Naive thymus-derived CD4-positive, alpha-beta T cell (primary cell): ENCODE results near the gene EEIG1. TPM values are rescaled to one million over a fixed set of nuclear protein-coding genes. Genes with fewer than 3 reads are reported as not detected.

ENCODE experiments used
- ATAC-seq: fragments of 150-1000 bp; cut with Tn5 transposase; 2 replicates; pipeline ENCODE4 v1.10.0; 2021; ENCODE audit warnings: mild to moderate bottlenecking, moderate library complexity
- CTCF ChIA-PET: fragments of 350-600 bp; sonication (Branson Sonifier 250); formaldehyde crosslinking; loops from one replicate; lab custom pipeline; 2021; ENCODE audit warnings: antibody characterized with exemption; lab: Charles Lee
- POLR2A ChIA-PET: fragments of 350-600 bp; sonication (Branson Sonifier 250); formaldehyde crosslinking; loops from one replicate; lab custom pipeline; 2021; ENCODE audit warnings: antibody characterized with exemption, inconsistent platforms; lab: Charles Lee
- DNase-seq, 9 donors: peaks; one replicate each; pipeline versions ENCODE4 v3.0.0 to v3.0.0-alpha.2; 2020 to 2022; ENCODE audit warnings: mixed read lengths in 1 of 9
- H3K27ac ChIP-seq: one replicate; pipeline ENCODE4 v1.7.0; 2013; ENCODE audit warnings: mild to moderate bottlenecking, low read depth, low read length, moderate library complexity
- H3K27me3 ChIP-seq, 2 donors: one replicate each; pipeline ENCODE4 v1.7.0; 2013; ENCODE audit warnings: low read length in 2 of 2, mild to moderate bottlenecking in 2 of 2, moderate library complexity in 2 of 2; ENCODE audit not compliant: control insufficient read depth in 2 of 2, insufficient read depth in 2 of 2
- H3K36me3 ChIP-seq, 3 experiments: 1 replicate in 2 of 3; 2 replicates in 1 of 3; pipeline ENCODE4 v1.7.0; 2013; ENCODE audit warnings: low read length in 3 of 3, mild to moderate bottlenecking in 3 of 3, moderate library complexity in 1 of 3; ENCODE audit not compliant: insufficient read depth in 3 of 3, control insufficient read depth in 2 of 3
- H3K4me1 ChIP-seq, 2 donors: one replicate each; pipeline ENCODE4 v1.7.0; 2013; ENCODE audit warnings: low read length in 2 of 2, mild to moderate bottlenecking in 2 of 2, moderate library complexity in 1 of 2; ENCODE audit not compliant: control insufficient read depth in 2 of 2, insufficient read depth in 2 of 2
- H3K4me3 ChIP-seq: 2 replicates; pipeline ENCODE4 v1.7.0; 2013; ENCODE audit warnings: mild to moderate bottlenecking, low read length
- H3K9me3 ChIP-seq, 3 experiments: 1 replicate in 2 of 3; 2 replicates in 1 of 3; pipeline ENCODE4 v1.7.0; 2013; ENCODE audit warnings: low read length in 3 of 3; ENCODE audit not compliant: control insufficient read depth in 2 of 3
- H3K27ac Mint-ChIP-seq, 9 donors: one replicate each; pipeline ENCODE4 v1.8.0; 2020 to 2022; ENCODE audit warnings: mixed read lengths in 9 of 9, mild to moderate bottlenecking in 8 of 9, moderate library complexity in 5 of 9, inconsistent platforms in 2 of 9
- H3K27me3 Mint-ChIP-seq, 5 donors: one replicate each; pipeline ENCODE4 v1.8.0; 2021 to 2022; ENCODE audit warnings: mixed read lengths in 5 of 5, mild to moderate bottlenecking in 1 of 5
- H3K36me3 Mint-ChIP-seq, 5 donors: one replicate each; pipeline ENCODE4 v1.8.0; 2020 to 2022; ENCODE audit warnings: mixed read lengths in 5 of 5, mild to moderate bottlenecking in 3 of 5, inconsistent platforms in 1 of 5
- H3K4me1 Mint-ChIP-seq, 7 donors: one replicate each; pipeline ENCODE4 v1.8.0; 2020 to 2022; ENCODE audit warnings: mixed read lengths in 7 of 7, mild to moderate bottlenecking in 3 of 7, inconsistent platforms in 1 of 7
- H3K4me3 Mint-ChIP-seq, 10 donors: one replicate each; pipeline ENCODE4 v1.8.0; 2020 to 2022; ENCODE audit warnings: mild to moderate bottlenecking in 10 of 10, mixed read lengths in 10 of 10, moderate library complexity in 6 of 10, inconsistent platforms in 2 of 10
- H3K9me3 Mint-ChIP-seq, 11 donors: one replicate each; pipeline ENCODE4 v1.8.0; 2020 to 2022; ENCODE audit warnings: mixed read lengths in 11 of 11, mild to moderate bottlenecking in 4 of 11, inconsistent platforms in 1 of 11, moderate library complexity in 1 of 11
- intact Hi-C, 2 donors: fragments of 100-400 bp; cut with micrococcal nuclease; formaldehyde crosslinking; loops; one replicate each; pipeline ENCODE4 v1.15.1; 2023
- polyA plus RNA-seq, 2 donors: library from polyadenylated mRNA; unstranded; fragments of 300-500 nt; fragmentation: Illumina TruSeq; gene quantifications; one replicate each; pipeline ENCODE4 v1.2.3, GENCODE V29; 2021
- total RNA-seq, 6 experiments: library from RNA in 5 of 6; stranded (reverse) in 5 of 6; gene quantifications; 1 replicate in 5 of 6; 2 replicates in 1 of 6; pipeline ENCODE4 v1.2.3 and lab custom pipeline; 2021 to 2026

EEIG1 gene
- total and polyA plus RNA-seq, 7 experiments from 2014 or later: 124 to 664 (median 297) TPM

GRCh38 chr9:127967151-127967809, 13.5 kb downstream of the EEIG1 start:
- peaks cover 0 to 29% (median 3%) of the 10 kb centered on the region in 3 experiments for H3K36me3 ChIP-seq
- H3K27ac ChIP-seq: peak overlapping the region; percentile 84
- ChIA-PET POLR2A (interaction anchor here (1.0 to 61.3 kb wide), 5 partner anchors 0 to 105 kb away, joined by 3 to 1719 read pairs (median 1511); partner anchors contain the start of genes DPM2, EEIG1 and NAIF1), CTCF (interaction anchor here (1.1 to 2.3 kb wide), 4 partner anchors 12 to 201 kb away, joined by 3 to 9 read pairs (median 5); no protein-coding TSS in a partner anchor)
- Mint-ChIP-seq H3K27ac (peak overlapping the region; percentile 62 to 99 (median 97)), H3K36me3 (peaks cover 0 to 51% (median 25%) of the 10 kb centered on the region in 5 donors), H3K4me1 (peaks cover 77 to 100% (median 93%) of the 10 kb centered on the region in 7 donors), H3K4me3 (peak overlapping the region; percentile 89 to 99 (median 96)), H3K9me3 (no peaks in the 10 kb centered on the region), H3K27me3 (no peaks in the 10 kb centered on the region)
- no peaks in the 10 kb centered on the region for H3K27me3 ChIP-seq
- no peaks in the 10 kb centered on the region for H3K9me3 ChIP-seq
- intact Hi-C loops: loop anchor here (1.0 to 2.0 kb wide), 2 partner anchors 8 to 14 kb away; partner anchors contain the start of gene EEIG1 (in 1 of the 2)
- peak overlapping the region; percentile 47 for H3K4me3 ChIP-seq
- peaks cover 76 to 86% of the 10 kb centered on the region in 2 donors for H3K4me1 ChIP-seq
- ATAC-seq (no peak), DNase-seq (peak in 1 of 9 donors; percentile 29)

GRCh38 chr9:127966416-127967150, 14.2 kb downstream of the EEIG1 start:
- Histone ChIP-seq H3K36me3 (peaks cover 0 to 31% (median 6%) of the 10 kb centered on the region in 3 experiments), H3K27ac (peak overlapping the region; percentile 84), H3K9me3 (no peaks in the 10 kb centered on the region), H3K4me3 (peak overlapping the region; percentile 47), H3K27me3 (no peaks in the 10 kb centered on the region), H3K4me1 (peaks cover 83 to 86% of the 10 kb centered on the region in 2 donors)
- H3K27ac Mint-ChIP-seq: peak overlapping the region in 8 of 9 donors; percentile 90 to 99 (median 97)
- H3K4me3 Mint-ChIP-seq: peak overlapping the region; percentile 89 to 99 (median 96)
- H3K36me3 Mint-ChIP-seq: peaks cover under 1 to 49% (median 28%) of the 10 kb centered on the region in 5 donors
- DNase-seq (no peak), ATAC-seq (no peak)
- ChIA-PET CTCF (interaction anchor here (0.5 to 2.3 kb wide), 7 partner anchors 8 to 200 kb away, joined by 3 to 9 read pairs (median 4); no protein-coding TSS in a partner anchor), POLR2A (interaction anchor here (1.0 to 61.3 kb wide), 5 partner anchors 1 to 106 kb away, joined by 3 to 1719 read pairs (median 1511); partner anchors contain the start of genes DPM2, EEIG1 and NAIF1)
- no peaks in the 10 kb centered on the region for H3K27me3 Mint-ChIP-seq
- peaks cover 76 to 100% (median 93%) of the 10 kb centered on the region in 7 donors for H3K4me1 Mint-ChIP-seq
- intact Hi-C loops: loop anchor here (1.0 to 2.0 kb wide), 2 partner anchors 7 to 14 kb away; partner anchors contain the start of gene EEIG1 (in 1 of the 2)
- H3K9me3 Mint-ChIP-seq: no peaks in the 10 kb centered on the region

- H3K27me3 ChIP-seq: no peaks in the 10 kb centered on the region
- peak overlapping the region; percentile 84 for H3K27ac ChIP-seq
- H3K36me3 ChIP-seq: peaks cover 0 to 37% (median 9%) of the 10 kb centered on the region in 3 experiments
- peaks cover 87 to 89% of the 10 kb centered on the region in 2 donors for H3K4me1 ChIP-seq
- H3K4me1 Mint-ChIP-seq: peaks cover 77 to 100% (median 93%) of the 10 kb centered on the region in 7 donors
- intact Hi-C loops: loop anchor here in 1 of 2 donors (1.0 to 2.0 kb wide), 3 partner anchors 7 to 15 kb away; partner anchors contain the start of gene EEIG1
- no peaks in the 10 kb centered on the region for H3K9me3 ChIP-seq
- no peak for DNase-seq
- ATAC-seq: no peak
- H3K27ac Mint-ChIP-seq: peak overlapping the region; percentile 83 to 99 (median 96)
- H3K27me3 Mint-ChIP-seq: no peaks in the 10 kb centered on the region
- CTCF ChIA-PET: interaction anchor here (0.5 to 1.6 kb wide), 4 partner anchors 48 to 127 kb away, joined by 3 to 6 read pairs (median 4); no protein-coding TSS in a partner anchor
- peaks cover 4 to 54% (median 32%) of the 10 kb centered on the region in 5 donors for H3K36me3 Mint-ChIP-seq
- POLR2A ChIA-PET: interaction anchor here (33.9 to 61.3 kb wide), 3 partner anchors 1 to 60 kb away, joined by 1511 to 1719 read pairs (median 1719); partner anchors contain the start of genes DPM2 and EEIG1
- peak overlapping the region; percentile 58 for H3K4me3 ChIP-seq
- no peaks in the 10 kb centered on the region for H3K9me3 Mint-ChIP-seq
- H3K4me3 Mint-ChIP-seq: peak overlapping the region; percentile 84 to 99 (median 96)
These were observed 14.8 kb downstream of the EEIG1 start for GRCh38 chr9:127965953-127966352.

GRCh38 chr9:127963359-127964064, 17.3 kb downstream of the EEIG1 start:
- H3K4me3 ChIP-seq: peak overlapping the region; percentile 48
- H3K4me1 Mint-ChIP-seq: peaks cover 73 to 100% (median 93%) of the 10 kb centered on the region in 7 donors
- H3K9me3 ChIP-seq: no peaks in the 10 kb centered on the region
- H3K4me1 ChIP-seq: peaks cover 87 to 99% of the 10 kb centered on the region in 2 donors
- DNase-seq (no peak), ATAC-seq (peak; percentile 20)
- intact Hi-C loops: no loop called here
- peak overlapping the region; percentile 84 for H3K27ac ChIP-seq
- ChIA-PET POLR2A (interaction anchor here (1.0 to 61.3 kb wide), 4 partner anchors 4 to 108 kb away, joined by 3 to 1719 read pairs (median 1615); partner anchors contain the start of genes DPM2 and EEIG1), CTCF (interaction anchor here (0.9 to 13.2 kb wide), 3 partner anchors 68 to 155 kb away, joined by 3 to 253 read pairs (median 3); no protein-coding TSS in a partner anchor)
- peak overlapping the region; percentile 49 to 99 (median 96) for H3K27ac Mint-ChIP-seq
- no peaks in the 10 kb centered on the region for H3K27me3 Mint-ChIP-seq
- peak overlapping the region; percentile 54 to 99 (median 94) for H3K4me3 Mint-ChIP-seq
- H3K36me3 Mint-ChIP-seq: peaks cover 4 to 54% (median 29%) of the 10 kb centered on the region in 5 donors
- H3K9me3 Mint-ChIP-seq: peaks cover 0 to 3% (median 0%) of the 10 kb centered on the region in 11 donors
- peaks cover 0 to 45% (median 9%) of the 10 kb centered on the region in 3 experiments for H3K36me3 ChIP-seq
- no peaks in the 10 kb centered on the region for H3K27me3 ChIP-seq

- peaks cover 71 to 100% (median 91%) of the 10 kb centered on the region in 7 donors for H3K4me1 Mint-ChIP-seq
- ATAC-seq: no peak
- CTCF ChIA-PET: interaction anchor here (1.0 to 13.2 kb wide), 2 partner anchors 69 to 86 kb away, joined by 3 to 253 read pairs; no protein-coding TSS in a partner anchor
- Histone ChIP-seq H3K9me3 (no peaks in the 10 kb centered on the region), H3K4me3 (peak overlapping the region; percentile 48), H3K27me3 (no peaks in the 10 kb centered on the region), H3K27ac (peak overlapping the region; percentile 84), H3K36me3 (peaks cover 0 to 43% (median 9%) of the 10 kb centered on the region in 3 experiments), H3K4me1 (peaks cover 86 to 99% of the 10 kb centered on the region in 2 donors)
- H3K36me3 Mint-ChIP-seq: peaks cover 4 to 50% (median 29%) of the 10 kb centered on the region in 5 donors
- H3K9me3 Mint-ChIP-seq: peaks cover 0 to 3% (median 0%) of the 10 kb centered on the region in 11 donors
- no peak for DNase-seq
- H3K27ac Mint-ChIP-seq: peak overlapping the region in 8 of 9 donors; percentile 90 to 99 (median 96)
- intact Hi-C loops: no loop called here
- no peaks in the 10 kb centered on the region for H3K27me3 Mint-ChIP-seq
- H3K4me3 Mint-ChIP-seq: peak overlapping the region; percentile 54 to 99 (median 94)
- POLR2A ChIA-PET: interaction anchor here (1.0 to 61.3 kb wide), 4 partner anchors 4 to 109 kb away, joined by 3 to 1719 read pairs (median 1615); partner anchors contain the start of genes DPM2 and EEIG1
These were observed 17.8 kb downstream of the EEIG1 start for GRCh38 chr9:127963041-127963358.
